ENCODE results near the gene LPP. TPM values are rescaled to one million over a fixed set of nuclear protein-coding genes. Genes with fewer than 3 reads are reported as not detected.
A peak's percentile ranks its signal among the peaks of the same experiment; 100 is the strongest.

Gene LPP
- total and polyA plus RNA-seq, 8 donors = 4.9 to 84.4 (median 45.9) TPM

- Histone ChIP-seq H3K4me1 (peaks cover 0 to 4% (median 0%) of the 10 kb centered on the region in 3 donors), H3K36me3 (no peaks in the 10 kb centered on the region), H3K27me3 (no peaks in the 10 kb centered on the region), H3K4me3 (no peak overlapping the region), H3K9me3 (no peaks in the 10 kb centered on the region), H3K27ac (no peak overlapping the region)
- intact Hi-C loops (cut with DNase I) = no loop called here
- ATAC-seq (no peak), FAIRE-seq (no peak), DNase-seq (no peak)
- 95% methylated on average over 2 of the region's 2 CpGs for WGBS, 2 donors
- TF ChIP-seq CTCF (IDR thresholded peaks at IDR 0.05) = no peak
These were observed 435.8 kb downstream of the LPP start for GRCh38 chr3:188589771-188590170.

GRCh38 chr3:188590557-188590956 is 436.6 kb downstream of the LPP start:
- ATAC-seq (no peak), FAIRE-seq (no peak), DNase-seq (no peak)
- Histone ChIP-seq H3K36me3 (no peaks in the 10 kb centered on the region), H3K27ac (no peak overlapping the region), H3K27me3 (no peaks in the 10 kb centered on the region), H3K4me1 (no peaks in the 10 kb centered on the region), H3K4me3 (no peak overlapping the region), H3K9me3 (no peaks in the 10 kb centered on the region)
- intact Hi-C loops (cut with DNase I) = no loop called here
- no peak for TF ChIP-seq CTCF (IDR thresholded peaks at IDR 0.05)

GRCh38 chr3:188594139-188594538 is 440.2 kb downstream of the LPP start:
- H3K4me1 ChIP-seq = no peaks in the 10 kb centered on the region
- WGBS, 2 donors = 82 to 88% methylated on average over 2 of the region's 2 CpGs
- H3K9me3 ChIP-seq = no peaks in the 10 kb centered on the region
- no peak overlapping the region for H3K4me3 ChIP-seq
- intact Hi-C loops (cut with DNase I) = no loop called here
- DNase-seq (no peak), ATAC-seq (peak in 3 of 4 donors; percentile 38 to 47 (median 40)), FAIRE-seq (no peak)
- no peaks in the 10 kb centered on the region for H3K36me3 ChIP-seq
- TF ChIP-seq CTCF (IDR thresholded peaks at IDR 0.05) = no peak
- no peaks in the 10 kb centered on the region for H3K27me3 ChIP-seq
- no peak overlapping the region for H3K27ac ChIP-seq

GRCh38 chr3:188595890-188596376 is 442.0 kb downstream of the LPP start:
- H3K4me3 ChIP-seq = no peak overlapping the region
- H3K27me3 ChIP-seq = no peaks in the 10 kb centered on the region
- DNase-seq = no peak
- ATAC-seq = no peak
- no peaks in the 10 kb centered on the region for H3K9me3 ChIP-seq
- no peaks in the 10 kb centered on the region for H3K4me1 ChIP-seq
- FAIRE-seq = no peak
- H3K27ac ChIP-seq = no peak overlapping the region
- no peak for TF ChIP-seq CTCF (IDR thresholded peaks at IDR 0.05)
- intact Hi-C loops (cut with DNase I) = no loop called here
- H3K36me3 ChIP-seq = no peaks in the 10 kb centered on the region
- WGBS, 2 donors = 85 to 94% methylated on average over 5 of the region's 5 CpGs

- TF ChIP-seq CTCF (IDR thresholded peaks at IDR 0.05) = no peak
- intact Hi-C loops (cut with DNase I) = no loop called here
- FAIRE-seq (no peak), ATAC-seq (no peak), DNase-seq (no peak)
- H3K36me3 ChIP-seq = no peaks in the 10 kb centered on the region
- WGBS, 2 donors = 86 to 87% methylated on average over 3 of the region's 3 CpGs
- H3K27me3 ChIP-seq = no peaks in the 10 kb centered on the region
- no peaks in the 10 kb centered on the region for H3K4me1 ChIP-seq
- H3K4me3 ChIP-seq = no peak overlapping the region
- H3K27ac ChIP-seq = no peak overlapping the region
- H3K9me3 ChIP-seq = no peaks in the 10 kb centered on the region
These were observed 444.9 kb downstream of the LPP start for GRCh38 chr3:188598894-188599293.
